SK-N-MC (cell line): ENCODE results near the gene IGFALS.

Experiments used
- DNase-seq: peaks from one replicate; pipeline ENCODE4 v3.0.0-alpha.2; 2011; ENCODE audit warnings: low read depth, low spot score
- H3K27ac ChIP-seq: fragments of 200-600 bp; sonication (generic); 2 replicates; pipeline ENCODE4 v1.5.1; 2016; ENCODE audit warnings: mixed run types
- H3K36me3 ChIP-seq: fragments of 200-600 bp; sonication (generic); 2 replicates; pipeline ENCODE4 v1.6.1; 2017; ENCODE audit warnings: antibody characterized with exemption, low read length, mixed read lengths; ENCODE audit not compliant: insufficient read depth
- H3K4me3 ChIP-seq: fragments of 200-600 bp; sonication (generic); 2 replicates; pipeline ENCODE4 v1.5.1; 2016
- H3K9ac ChIP-seq: fragments of 200-600 bp; sonication (generic); 2 replicates; pipeline ENCODE4 v1.8.0; 2017; ENCODE audit warnings: mixed run types, mixed read lengths; ENCODE audit not compliant: insufficient read length
- H3K9me3 ChIP-seq: fragments of 200-600 bp; sonication (generic); 2 replicates; pipeline ENCODE4 v1.6.1; 2017; ENCODE audit warnings: low read depth, mild to moderate bottlenecking, antibody characterized with exemption, low read length, moderate library complexity, mixed read lengths
- EZH2 ChIP-seq: fragments of 200-600 bp; sonication (generic); IDR thresholded peaks from one replicate; pipeline ENCODE4 v1.6.1; 2017; ENCODE audit warnings: antibody characterized with exemption
- FOXP2 ChIP-seq: optimal IDR thresholded peaks from 2 replicates; pipeline ENCODE3; 2011; ENCODE audit warnings: mild to moderate bottlenecking, moderate library complexity; ENCODE audit not compliant: insufficient read depth; ENCODE audit errors: extremely low read length, control extremely low read depth
- POLR2AphosphoS5 ChIP-seq: IDR thresholded peaks from 2 replicates; pipeline ENCODE4 v1.6.1; 2012; ENCODE audit warnings: mild to moderate bottlenecking, low read depth, low read length, borderline replicate concordance

IGFALS gene

DNA sequence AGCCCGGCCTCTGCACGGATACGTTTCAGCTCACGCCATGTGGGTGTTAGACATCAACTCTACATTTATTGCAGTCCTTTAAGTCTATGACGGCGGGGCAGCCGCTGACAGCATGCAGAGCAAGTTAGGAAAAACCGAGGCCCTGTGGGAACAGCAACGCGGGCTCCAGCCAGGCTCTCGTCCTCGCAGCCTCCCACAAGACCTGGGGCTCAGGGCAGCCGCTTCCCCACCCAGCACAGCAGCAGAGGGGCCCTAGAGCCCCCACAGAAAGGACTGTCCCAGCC, 16.9 kb downstream of the IGFALS start:
- H3K4me3 ChIP-seq = no peak overlapping the region
- TF ChIP-seq POLR2AphosphoS5 (peak; percentile 1; the same call in 1 of the 2 replicates), FOXP2 (no peak)
- no peak for DNase-seq
- H3K36me3 ChIP-seq = no peaks in the 10 kb centered on the region; the same call in 1 of the 2 replicates
- no peak overlapping the region for H3K9ac ChIP-seq
- H3K9me3 ChIP-seq = no peaks in the 10 kb centered on the region
- no peak overlapping the region for H3K27ac ChIP-seq

DNA sequence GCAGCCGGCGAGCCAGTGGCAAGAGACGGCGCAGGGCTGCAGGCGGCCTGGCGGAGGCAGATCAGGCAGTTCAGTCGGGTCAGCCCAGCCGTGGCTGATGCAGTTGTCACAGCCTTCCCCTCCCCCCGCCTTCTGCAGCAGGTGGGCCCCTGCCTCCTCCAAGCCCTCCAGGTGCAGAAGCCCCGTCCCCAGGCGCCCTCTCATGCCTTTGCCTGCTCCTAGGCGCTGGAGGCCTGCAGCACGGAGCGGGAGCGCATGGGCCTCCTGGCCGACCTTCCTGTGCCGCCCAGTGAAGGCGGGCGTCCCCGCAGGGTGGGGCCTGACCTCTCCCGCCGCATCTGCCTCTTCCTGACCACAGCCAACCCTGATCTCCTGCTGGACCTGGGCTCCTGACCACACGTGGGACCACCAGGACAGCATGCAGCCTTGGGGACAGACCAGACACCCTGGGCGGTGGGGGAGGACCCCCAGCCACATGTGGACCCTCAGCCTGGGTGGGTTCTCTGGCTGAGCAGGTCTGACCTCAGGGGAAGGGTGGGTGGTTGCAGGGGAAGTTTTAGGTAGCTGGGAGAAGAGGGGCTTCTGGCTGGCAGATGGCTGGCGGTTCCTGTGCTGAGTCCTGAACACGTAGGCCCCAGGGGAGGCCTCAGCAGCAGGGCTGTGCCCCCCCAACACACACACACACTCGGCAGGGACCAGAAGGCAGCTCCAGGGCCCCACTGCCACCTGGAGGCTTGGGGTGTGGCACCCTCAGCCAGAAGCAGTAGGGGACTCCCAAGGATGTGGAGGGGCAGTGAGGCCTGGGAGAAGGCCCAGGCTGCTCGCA, 17.4 kb downstream of the IGFALS start:
- no peak overlapping the region for H3K4me3 ChIP-seq
- TF ChIP-seq FOXP2 = no peak
- no peak for TF ChIP-seq EZH2
- TF ChIP-seq POLR2AphosphoS5 = no peak; the same call in 1 of the 2 replicates
- no peaks in the 10 kb centered on the region; the same call in 1 of the 2 replicates for H3K36me3 ChIP-seq
- H3K9me3 ChIP-seq = no peaks in the 10 kb centered on the region
- H3K27ac ChIP-seq = no peak overlapping the region
- no peak overlapping the region for H3K9ac ChIP-seq
- no peak for DNase-seq

DNA sequence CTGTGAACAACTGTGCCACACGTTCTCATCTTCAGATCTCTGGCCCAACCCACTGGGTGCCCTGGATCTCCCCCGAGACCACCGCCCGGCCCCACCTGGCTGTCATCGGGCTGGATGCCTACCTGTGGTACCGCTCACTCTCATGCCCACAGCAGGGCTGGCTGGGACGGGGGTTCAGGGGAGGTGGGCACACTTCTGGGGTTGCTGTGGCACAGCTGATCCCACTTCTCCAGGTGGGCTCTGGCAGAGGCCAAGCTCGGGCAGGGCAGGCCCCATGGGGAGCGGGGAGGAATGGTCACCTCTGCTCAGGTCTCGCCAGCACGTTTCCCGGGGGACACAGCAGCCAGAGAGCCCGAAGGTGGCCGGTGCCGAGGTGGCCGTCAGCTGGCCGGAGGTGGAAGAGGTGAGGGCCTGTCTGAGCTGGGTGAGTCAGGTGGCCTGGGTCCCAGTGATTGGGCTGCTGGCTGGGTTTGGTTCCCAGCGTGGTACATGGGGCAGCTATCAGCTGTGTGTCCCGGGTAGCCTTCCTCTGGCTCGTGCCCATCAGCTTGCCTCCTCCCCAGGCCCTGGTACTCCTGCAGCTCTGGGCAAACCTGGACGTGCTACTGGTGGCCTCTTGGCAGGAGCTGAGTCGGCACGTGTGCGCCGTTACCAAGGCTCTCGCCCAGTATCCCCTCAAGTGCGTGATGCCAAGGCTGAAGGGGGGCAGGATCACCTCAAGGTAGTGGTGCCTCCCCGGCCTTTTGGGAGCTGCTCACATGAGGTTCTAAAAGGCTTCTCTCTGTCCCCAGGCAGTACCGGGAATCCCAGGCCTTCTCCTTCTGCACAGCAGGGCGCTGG, 18.3 kb downstream of the IGFALS start:
- H3K9ac ChIP-seq = no peak overlapping the region
- no peak overlapping the region for H3K27ac ChIP-seq
- DNase-seq = no peak
- peaks cover 1% of the 10 kb centered on the region for H3K36me3 ChIP-seq
- TF ChIP-seq EZH2 (no peak), FOXP2 (no peak), POLR2AphosphoS5 (no peak)
- H3K9me3 ChIP-seq = no peaks in the 10 kb centered on the region
- no peak overlapping the region for H3K4me3 ChIP-seq

DNA sequence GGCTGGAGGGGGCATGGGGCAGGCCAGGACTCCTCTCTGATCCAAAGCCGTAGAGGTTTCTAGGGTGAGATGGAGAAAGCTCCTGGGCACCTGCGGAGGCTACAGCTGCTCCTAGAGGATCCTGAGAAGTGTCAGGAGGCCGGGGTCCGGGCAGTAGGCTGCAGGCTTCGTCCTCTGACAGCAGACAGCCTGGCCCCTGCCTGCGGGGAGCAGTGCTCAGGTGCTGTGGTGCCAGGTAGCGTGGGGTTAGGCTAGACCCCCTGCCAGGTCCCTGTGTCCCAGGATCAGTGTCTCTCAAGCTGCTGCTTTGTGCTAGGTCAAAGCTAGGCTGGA, 19.1 kb downstream of the IGFALS start:
- Histone ChIP-seq H3K4me3 (peak overlapping the region; percentile 96), H3K9ac (peak overlapping the region; percentile 97), H3K27ac (no peak overlapping the region), H3K36me3 (peaks cover 3% of the 10 kb centered on the region), H3K9me3 (no peaks in the 10 kb centered on the region)
- TF ChIP-seq POLR2AphosphoS5 = no peak
- no peak for TF ChIP-seq FOXP2
- TF ChIP-seq EZH2 = no peak
- DNase-seq = no peak

DNA sequence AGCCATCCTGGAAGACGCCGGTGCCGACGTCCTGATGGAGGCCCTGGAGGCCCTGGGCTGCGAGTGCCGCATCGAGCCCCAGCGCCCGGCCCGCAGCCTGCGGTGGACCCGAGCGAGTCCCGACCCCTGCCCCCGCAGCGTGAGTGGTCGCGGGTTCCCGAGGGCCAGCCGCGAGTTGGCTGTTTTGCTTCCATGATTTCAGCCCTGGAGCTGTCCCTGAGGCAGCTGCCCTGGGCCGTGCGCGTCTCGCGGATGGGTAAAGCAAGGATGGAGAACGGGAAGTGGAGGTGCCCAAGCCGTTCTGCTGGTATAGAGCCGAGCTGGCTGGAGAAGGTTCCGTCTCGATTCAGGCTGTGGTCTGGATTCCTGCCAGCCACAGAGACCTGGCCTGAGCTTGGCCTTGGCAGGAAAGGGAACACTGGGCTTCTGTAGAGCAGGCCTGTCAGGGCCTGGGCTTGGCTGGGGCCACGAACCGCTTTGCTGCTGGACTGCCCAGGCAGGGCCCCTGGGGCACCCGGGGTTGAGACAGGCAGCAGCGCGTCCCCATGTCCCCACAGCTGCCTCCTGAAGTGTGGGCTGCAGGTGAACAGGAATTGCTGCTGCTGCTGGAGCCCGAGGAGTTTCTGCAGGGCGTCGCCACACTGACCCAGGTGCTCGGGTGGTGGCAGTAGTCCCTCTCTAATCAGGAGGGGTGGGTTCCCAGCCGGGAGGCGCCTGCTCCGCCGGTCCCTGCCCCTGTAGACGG, 19.6 kb downstream of the IGFALS start:
- no peaks in the 10 kb centered on the region for H3K9me3 ChIP-seq
- peak overlapping the region; percentile 97 for H3K9ac ChIP-seq
- H3K4me3 ChIP-seq = peak overlapping the region; percentile 96
- no peak for DNase-seq
- peaks cover 3% of the 10 kb centered on the region for H3K36me3 ChIP-seq
- no peak for TF ChIP-seq EZH2
- no peak for TF ChIP-seq FOXP2
- TF ChIP-seq POLR2AphosphoS5 = no peak
- H3K27ac ChIP-seq = no peak overlapping the region

DNA sequence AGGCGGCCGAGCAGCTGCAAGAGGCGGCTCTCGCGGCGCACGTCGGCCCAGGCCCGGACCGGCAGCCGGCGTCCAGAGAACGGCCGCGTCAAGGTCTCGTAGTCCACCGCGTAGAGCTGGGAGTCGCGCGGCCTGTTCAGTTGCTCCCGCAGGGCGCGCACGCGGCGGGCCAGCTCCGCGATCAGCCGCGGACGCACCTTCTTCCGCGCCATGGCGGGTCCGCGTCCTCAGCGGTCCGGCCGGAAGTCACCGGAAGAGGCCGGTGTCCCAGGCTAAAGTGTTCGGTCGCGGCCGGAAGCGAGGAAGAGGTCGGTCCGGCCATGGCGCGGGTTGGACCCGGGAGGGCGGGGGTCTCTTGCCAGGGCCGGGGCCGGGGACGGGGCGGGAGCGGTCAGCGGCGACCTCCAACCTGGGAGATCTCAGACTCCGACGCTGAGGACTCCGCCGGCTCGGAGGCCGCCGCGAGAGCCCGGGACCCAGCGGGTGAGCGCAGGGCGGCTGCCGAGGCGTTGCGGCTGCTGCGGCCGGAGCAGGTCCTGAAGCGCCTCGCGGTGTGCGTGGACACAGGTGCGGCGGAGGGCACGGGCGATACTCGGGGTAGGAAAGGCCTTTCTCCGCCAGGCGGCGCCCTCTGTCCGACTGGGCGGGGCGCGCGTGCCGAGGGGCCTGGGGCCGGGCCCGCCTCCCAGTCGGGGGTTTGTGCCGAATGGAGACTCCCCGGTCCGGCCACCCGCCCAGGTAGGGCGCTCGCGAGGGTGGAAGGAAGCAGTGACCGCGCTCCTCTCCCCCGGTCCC, 20.4 kb downstream of the IGFALS start, which contains the start of gene MRPS34:
MRPS34 (minus strand) TSS at position 227 of the 795 bp plus-strand sequence; CDS start at position 212, 15 bp downstream.
- Histone ChIP-seq H3K36me3 (peaks cover 3% of the 10 kb centered on the region), H3K9ac (peak within 1 kb of the TSS; percentile 97), H3K4me3 (peak within 1 kb of the TSS; percentile 96), H3K27ac (peak within 1 kb of the TSS; percentile 86), H3K9me3 (no peaks in the 10 kb centered on the region)
- DNase-seq = no peak
- TF ChIP-seq EZH2 (no peak), POLR2AphosphoS5 (peak; percentile 92), FOXP2 (no peak)

DNA sequence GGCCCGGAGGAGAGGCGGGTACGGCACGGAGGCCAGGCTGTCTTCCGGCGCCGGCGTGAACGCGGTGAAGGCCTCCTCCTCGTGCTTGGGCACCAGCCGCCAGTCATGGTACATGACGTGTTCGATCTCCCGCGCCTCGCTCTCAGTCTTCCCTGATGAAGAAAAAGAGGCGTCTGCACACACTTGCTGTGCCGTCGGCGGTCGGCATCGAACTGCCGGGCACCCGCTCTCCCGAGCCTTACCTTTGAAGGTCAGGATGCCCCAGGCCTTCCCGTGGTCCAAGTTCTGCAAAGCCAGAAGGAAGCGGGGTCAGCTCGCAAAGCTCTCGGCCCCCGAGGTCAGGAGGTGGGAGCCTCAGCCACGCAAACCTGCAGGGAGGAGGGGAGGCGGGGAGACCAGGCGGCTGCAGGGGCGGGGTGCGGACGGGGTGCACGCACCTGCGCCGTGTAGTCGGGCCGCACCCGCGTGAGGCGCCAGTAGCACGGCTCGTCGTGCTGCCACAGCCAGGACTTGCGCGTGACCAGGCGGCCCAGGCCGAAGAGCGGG, 21.1 kb downstream of the IGFALS start, which contains the start of gene EME2:
EME2 (plus strand) TSS at position 449 of the 546 bp plus-strand sequence. CDS start 418 bp downstream, outside the sequence.
- TF ChIP-seq EZH2 (no peak), POLR2AphosphoS5 (no peak), FOXP2 (no peak)
- Histone ChIP-seq H3K36me3 (peaks cover 3% of the 10 kb centered on the region), H3K4me3 (peak within 1 kb of the TSS; percentile 96), H3K9me3 (no peaks in the 10 kb centered on the region), H3K27ac (peak within 1 kb of the TSS; percentile 86), H3K9ac (peak within 1 kb of the TSS; percentile 97)
- no peak for DNase-seq
